Stimulated activated naive B cell treated with anti-CD40 and anti-IgM and Interleukin-4, amounts not matched to agents 10 μg/mL and 1 μg/mL and 100 μg/mL, for 72 hours (primary cell): ENCODE data around the gene SKIC8.
A peak's percentile ranks its signal among the peaks of the same experiment; 100 is the strongest.

Experiments used
- ATAC-seq, 2 donors: fragments of 150-1000 bp; cut with Tn5 transposase; replicated peaks; 2 replicates each; pipeline ENCODE4 v1.10.0; 2021; ENCODE audit warnings: moderate library complexity in 1 of 2
- DNase-seq: peaks from one replicate; pipeline ENCODE4 v3.0.0; 2021
- H3K27ac Mint-ChIP-seq: one replicate; pipeline ENCODE4 v1.8.0; 2022; ENCODE audit warnings: mild to moderate bottlenecking, mixed read lengths
- H3K27me3 Mint-ChIP-seq, 2 donors: one replicate each; pipeline ENCODE4 v1.8.0; 2022; ENCODE audit warnings: mixed read lengths in 2 of 2
- H3K36me3 Mint-ChIP-seq, 2 donors: one replicate each; pipeline ENCODE4 v1.8.0; 2022; ENCODE audit warnings: mixed read lengths in 2 of 2, mild to moderate bottlenecking in 1 of 2
- H3K4me1 Mint-ChIP-seq, 2 donors: one replicate each; pipeline ENCODE4 v1.8.0; 2022; ENCODE audit warnings: mixed read lengths in 2 of 2, mild to moderate bottlenecking in 1 of 2
- H3K4me3 Mint-ChIP-seq, 2 donors: one replicate each; pipeline ENCODE4 v1.8.0; 2022; ENCODE audit warnings: mild to moderate bottlenecking in 2 of 2, mixed read lengths in 2 of 2, moderate library complexity in 1 of 2
- H3K9me3 Mint-ChIP-seq, 2 donors: one replicate each; pipeline ENCODE4 v1.8.0; 2022; ENCODE audit warnings: mixed read lengths in 2 of 2, mild to moderate bottlenecking in 1 of 2

SKIC8 gene

GRCh38 chr15:78243491-78243941, 55.9 kb downstream of the SKIC8 start:
- H3K9me3 Mint-ChIP-seq = no peaks in the 10 kb centered on the region

GRCh38 chr15:78243058-78243457, 56.4 kb downstream of the SKIC8 start:
- Mint-ChIP-seq H3K36me3 (no peaks in the 10 kb centered on the region), H3K4me3 (no peak overlapping the region)

More at GRCh38 chr15:78243491-78243941, 55.9 kb downstream of the SKIC8 start:
- ATAC-seq = no peak
- Mint-ChIP-seq H3K27me3 (peaks cover 0 to 5% of the 10 kb centered on the region in 2 donors), H3K36me3 (no peaks in the 10 kb centered on the region), H3K27ac (no peak overlapping the region), H3K4me1 (no peaks in the 10 kb centered on the region), H3K4me3 (no peak overlapping the region)
- no peak for DNase-seq

GRCh38 chr15:78242128-78242527, 57.3 kb downstream of the SKIC8 start:
- H3K36me3 Mint-ChIP-seq = no peaks in the 10 kb centered on the region
- no peak for ATAC-seq
- H3K27ac Mint-ChIP-seq = no peak overlapping the region
- no peak for DNase-seq
- H3K4me3 Mint-ChIP-seq = no peak overlapping the region
- no peaks in the 10 kb centered on the region for H3K9me3 Mint-ChIP-seq
- peaks cover 0 to 5% of the 10 kb centered on the region in 2 donors for H3K27me3 Mint-ChIP-seq
- no peaks in the 10 kb centered on the region for H3K4me1 Mint-ChIP-seq

More at GRCh38 chr15:78243058-78243457, 56.4 kb downstream of the SKIC8 start:
- Mint-ChIP-seq H3K4me1 (no peaks in the 10 kb centered on the region), H3K9me3 (no peaks in the 10 kb centered on the region), H3K27ac (no peak overlapping the region), H3K27me3 (peaks cover 0 to 5% of the 10 kb centered on the region in 2 donors)
- ATAC-seq (no peak), DNase-seq (no peak)

- Mint-ChIP-seq H3K4me1 (no peaks in the 10 kb centered on the region), H3K9me3 (no peaks in the 10 kb centered on the region), H3K36me3 (no peaks in the 10 kb centered on the region), H3K27ac (no peak overlapping the region), H3K27me3 (peaks cover 0 to 5% of the 10 kb centered on the region in 2 donors), H3K4me3 (no peak overlapping the region)
- peak; percentile 65 for DNase-seq
- ATAC-seq = peak; percentile 94 to 98
Observed at GRCh38 chr15:78241017-78241416, 58.4 kb downstream of the SKIC8 start.

- H3K36me3 Mint-ChIP-seq = no peaks in the 10 kb centered on the region
- no peak for ATAC-seq
- H3K27ac Mint-ChIP-seq = no peak overlapping the region
- no peaks in the 10 kb centered on the region for H3K9me3 Mint-ChIP-seq
- H3K4me3 Mint-ChIP-seq = no peak overlapping the region
- peaks cover 7 to 13% of the 10 kb centered on the region in 2 donors for H3K27me3 Mint-ChIP-seq
- peaks cover 0 to 1% of the 10 kb centered on the region in 2 donors for H3K4me1 Mint-ChIP-seq
- DNase-seq = no peak
Observed at GRCh38 chr15:78239811-78240210, 59.6 kb downstream of the SKIC8 start.

GRCh38 chr15:78237146-78237545, 62.3 kb downstream of the SKIC8 start:
- Mint-ChIP-seq H3K27ac (no peak overlapping the region), H3K4me3 (no peak overlapping the region), H3K9me3 (no peaks in the 10 kb centered on the region), H3K36me3 (no peaks in the 10 kb centered on the region), H3K27me3 (peaks cover 16 to 26% of the 10 kb centered on the region in 2 donors), H3K4me1 (peaks cover 0 to 4% of the 10 kb centered on the region in 2 donors)
- DNase-seq (no peak), ATAC-seq (no peak)

DNA sequence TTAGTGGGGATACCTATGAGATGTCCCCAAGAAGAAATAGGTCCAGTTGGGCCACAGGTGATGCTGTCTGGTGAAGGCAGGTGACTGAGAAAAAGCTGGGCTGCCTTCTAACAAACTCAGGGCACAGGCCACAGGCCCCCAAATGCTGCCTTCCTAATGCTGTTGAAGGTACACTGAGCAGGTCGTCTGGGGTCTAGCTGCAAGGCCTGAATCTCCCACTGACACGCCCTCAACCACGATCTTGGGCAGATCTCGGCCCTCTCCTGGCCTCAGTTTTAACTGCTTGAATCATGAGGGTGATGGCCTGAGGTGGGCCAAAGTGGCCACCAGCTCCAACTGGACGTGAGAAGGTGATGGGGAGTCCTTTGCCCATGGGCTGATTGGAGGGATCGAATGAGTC, 62.9 kb downstream of the SKIC8 start:
- peaks cover 0 to 4% of the 10 kb centered on the region in 2 donors for H3K4me1 Mint-ChIP-seq
- no peak for ATAC-seq

GRCh38 chr15:78234515-78235040, 64.8 kb downstream of the SKIC8 start, which contains the start of gene ACSBG1:
Gene ACSBG1, minus strand, starts transcription at chr15:78234565. Its CDS starts 64 bp downstream, at chr15:78234501.
- H3K4me1 Mint-ChIP-seq = peaks cover 0 to 4% of the 10 kb centered on the region in 2 donors
- ATAC-seq (no peak), DNase-seq (no peak)
- H3K4me3 Mint-ChIP-seq = no peak within 1 kb of the TSS
- peak within 1 kb of the TSS; percentile 7 for H3K27ac Mint-ChIP-seq
- H3K27me3 Mint-ChIP-seq = peaks cover 16 to 26% of the 10 kb centered on the region in 2 donors
- H3K36me3 Mint-ChIP-seq = no peaks in the 10 kb centered on the region
- no peaks in the 10 kb centered on the region for H3K9me3 Mint-ChIP-seq

More for the DNA sequence above, 62.9 kb downstream of the SKIC8 start:
- Mint-ChIP-seq H3K4me3 (no peak overlapping the region), H3K27me3 (peaks cover 16 to 26% of the 10 kb centered on the region in 2 donors), H3K27ac (no peak overlapping the region), H3K36me3 (no peaks in the 10 kb centered on the region), H3K9me3 (no peaks in the 10 kb centered on the region)
- DNase-seq = no peak

DNA sequence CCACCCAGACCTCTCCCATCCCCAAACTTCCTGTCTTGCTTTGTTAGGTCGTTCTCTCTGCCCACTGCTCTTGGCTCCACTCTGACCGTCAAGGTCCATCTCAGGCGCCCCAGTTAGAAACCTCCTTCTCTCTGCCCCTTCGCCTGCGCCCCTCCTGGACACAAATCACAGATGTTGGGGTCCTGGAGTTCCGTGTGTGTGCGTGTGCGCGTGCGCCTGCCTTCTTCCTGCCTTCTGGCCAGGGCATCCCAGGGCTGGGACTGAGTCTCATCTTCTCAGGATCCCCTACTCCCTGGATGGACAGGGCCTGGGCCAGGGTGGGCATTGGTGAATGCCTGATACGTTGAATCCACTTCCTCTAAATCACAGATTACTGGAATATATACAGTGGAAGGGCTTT, 65.9 kb downstream of the SKIC8 start:
- no peak overlapping the region for H3K4me3 Mint-ChIP-seq
- no peak for DNase-seq
- H3K27ac Mint-ChIP-seq = peak overlapping the region; percentile 7
- H3K27me3 Mint-ChIP-seq = peaks cover 16 to 21% of the 10 kb centered on the region in 2 donors
- no peaks in the 10 kb centered on the region for H3K9me3 Mint-ChIP-seq
- H3K4me1 Mint-ChIP-seq = peaks cover 0 to 4% of the 10 kb centered on the region in 2 donors
- H3K36me3 Mint-ChIP-seq = no peaks in the 10 kb centered on the region
- no peak for ATAC-seq
